GM19328 (cell line): ENCODE results near the gene UBAC2.
"Not testable (repeated sequence)": the region's sequence is repeated elsewhere in the genome, so short reads cannot be mapped to it uniquely, and the experiment has no call there.

Source experiments
- ATAC-seq: cut with Tn5 transposase; IDR thresholded peaks from one replicate; pipeline ENCODE4 v1.9.1; 2021; ENCODE audit warnings: mild to moderate bottlenecking, moderate library complexity; ENCODE audit not compliant: unreplicated experiment

The UBAC2 gene

DNA sequence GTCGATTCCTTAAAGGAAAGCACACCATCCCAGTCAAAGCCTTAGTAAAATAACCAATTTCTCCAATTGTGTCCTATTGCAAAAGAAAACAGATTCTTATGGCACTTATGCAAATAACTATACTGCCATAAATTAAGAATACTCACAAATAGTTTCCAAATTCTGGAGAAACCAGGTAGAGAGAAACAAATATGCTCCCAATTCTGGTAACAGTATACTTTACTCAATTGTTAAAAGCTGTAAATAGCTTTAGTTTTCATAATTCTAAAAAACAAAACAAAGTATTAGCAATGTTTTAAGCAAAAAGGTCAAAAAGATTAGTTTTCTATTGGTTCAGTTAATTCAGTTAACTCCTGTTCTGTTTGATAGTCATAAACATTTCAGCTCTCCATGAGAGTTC, 18.2 kb upstream of the UBAC2 start:
- ATAC-seq = no peak

DNA sequence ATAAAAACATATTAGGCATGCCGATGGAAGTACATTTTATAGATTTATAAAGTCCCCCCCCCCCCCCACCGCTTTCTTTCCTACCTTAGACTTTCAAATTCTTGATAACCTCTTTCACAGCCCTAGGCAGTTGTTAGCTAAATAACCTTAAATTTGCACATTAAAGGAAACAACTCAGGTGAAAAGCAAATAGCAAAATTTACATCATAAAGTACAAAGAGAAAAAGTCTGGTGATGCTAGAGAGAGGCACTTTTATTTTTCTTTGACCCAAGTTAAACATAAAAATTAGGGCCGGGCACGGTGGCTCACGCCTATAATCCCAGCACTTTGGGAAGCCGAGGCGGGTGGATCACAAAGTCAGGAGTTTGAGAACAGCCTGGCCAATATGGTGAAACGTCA, 15.0 kb upstream of the UBAC2 start:
- no peak for ATAC-seq

DNA sequence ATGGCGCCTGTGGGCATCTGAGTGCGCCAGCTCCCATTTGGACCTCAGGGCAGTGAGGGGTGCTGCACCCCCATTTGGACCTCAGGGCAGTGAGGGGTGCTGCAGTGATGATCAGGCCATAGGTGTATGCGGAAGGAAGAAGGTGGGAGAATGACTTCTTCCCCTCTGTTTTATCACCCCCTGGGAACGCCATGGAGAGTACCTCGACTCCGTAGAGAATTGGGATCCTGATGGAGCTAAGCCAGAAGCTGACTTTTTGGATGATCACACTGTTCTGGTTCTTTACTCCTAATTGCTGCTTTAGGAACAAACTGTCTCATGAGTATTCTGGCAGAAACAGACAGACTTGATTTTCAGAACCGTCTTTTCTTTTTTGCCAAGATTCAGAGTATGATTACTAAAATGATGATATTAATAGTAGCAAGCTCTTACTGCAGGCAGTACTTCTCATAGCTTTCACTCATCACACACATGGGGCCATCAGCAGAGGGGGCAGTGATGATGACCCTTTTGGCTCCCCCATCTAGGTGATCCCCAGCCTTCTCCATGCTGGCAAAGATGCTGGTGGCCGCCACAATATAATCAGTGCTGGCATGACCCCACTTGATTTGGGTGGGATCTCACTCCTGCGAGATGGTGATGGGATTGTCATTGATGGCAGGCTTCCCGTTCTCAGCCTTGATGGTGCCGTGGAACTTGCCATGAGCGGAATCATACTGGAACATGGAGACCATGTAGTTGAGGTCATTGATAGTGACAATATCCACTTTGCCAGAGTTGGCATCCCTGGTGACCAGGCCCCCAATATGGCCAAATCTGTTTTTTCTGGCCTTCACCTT, 10.3 kb upstream of the UBAC2 start:
- no peak for ATAC-seq

DNA sequence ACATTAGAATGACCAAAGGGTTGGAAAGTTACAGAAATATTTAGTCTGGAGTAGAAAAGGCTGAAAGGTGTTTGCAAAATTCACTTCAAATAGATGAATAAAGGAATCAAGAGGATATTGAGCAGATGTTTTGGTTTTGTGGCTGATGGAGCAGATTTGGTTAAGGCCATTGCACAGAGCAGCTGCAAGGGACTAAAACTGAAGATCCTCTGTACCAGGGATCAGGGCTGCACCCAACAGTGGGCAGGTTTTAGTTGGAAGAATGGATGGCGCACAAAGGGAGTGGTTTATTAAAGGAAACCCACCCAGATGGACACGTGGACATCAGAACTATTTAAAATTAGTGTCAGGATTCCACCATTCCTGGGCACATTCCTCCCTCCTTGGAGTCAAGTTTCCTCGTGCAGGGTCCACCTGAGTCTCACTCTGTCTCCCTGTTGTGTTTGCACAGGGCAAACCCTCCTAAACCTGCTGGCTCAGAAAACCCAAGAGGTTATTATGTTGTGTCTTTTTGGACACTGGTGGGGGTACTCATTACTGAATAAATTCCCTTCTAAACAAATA, 9.2 kb upstream of the UBAC2 start:
- no peak for ATAC-seq

DNA sequence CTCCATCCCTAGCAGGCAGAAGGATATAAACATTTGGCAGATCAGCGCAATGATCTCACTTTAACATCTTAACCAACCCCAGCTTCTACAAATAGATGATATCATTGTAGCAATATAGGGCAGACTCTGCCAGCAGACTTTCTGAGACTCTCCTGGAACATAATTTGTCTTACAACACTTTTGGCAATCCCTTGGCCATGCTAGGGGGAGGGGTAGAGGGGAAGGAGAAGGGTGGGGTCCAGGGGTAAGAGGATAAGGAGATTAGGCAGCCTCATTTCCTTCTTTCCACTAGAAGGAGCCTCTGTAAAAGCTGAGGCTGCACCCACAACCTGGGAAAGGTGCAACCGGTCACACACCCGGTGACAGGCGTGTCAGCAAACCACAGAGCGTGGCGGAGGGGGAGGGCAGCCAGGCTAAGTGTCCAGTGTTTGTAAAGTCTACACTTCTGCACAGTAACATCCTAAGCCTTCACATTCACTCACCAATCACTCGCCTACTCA, 8.7 kb upstream of the UBAC2 start:
- ATAC-seq = no peak

DNA sequence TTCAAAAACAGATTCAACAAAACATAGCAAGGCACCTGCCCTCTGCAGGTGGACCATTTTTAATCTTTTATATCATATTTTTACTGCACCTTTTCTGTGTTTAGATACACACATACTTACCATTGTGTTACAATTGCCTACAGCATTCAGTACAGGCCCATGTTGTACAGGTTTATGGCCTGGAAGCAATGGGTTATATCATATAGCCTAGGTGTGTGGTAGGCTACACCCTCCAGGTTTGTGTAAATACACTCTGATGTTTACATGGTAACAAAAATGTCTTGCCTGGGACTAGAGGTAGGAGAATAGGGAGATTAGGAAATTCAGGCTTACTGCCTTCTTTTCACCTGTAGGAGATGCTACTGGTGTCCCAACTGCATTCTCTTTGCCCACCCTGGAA, 8.2 kb upstream of the UBAC2 start:
- ATAC-seq = no peak

DNA sequence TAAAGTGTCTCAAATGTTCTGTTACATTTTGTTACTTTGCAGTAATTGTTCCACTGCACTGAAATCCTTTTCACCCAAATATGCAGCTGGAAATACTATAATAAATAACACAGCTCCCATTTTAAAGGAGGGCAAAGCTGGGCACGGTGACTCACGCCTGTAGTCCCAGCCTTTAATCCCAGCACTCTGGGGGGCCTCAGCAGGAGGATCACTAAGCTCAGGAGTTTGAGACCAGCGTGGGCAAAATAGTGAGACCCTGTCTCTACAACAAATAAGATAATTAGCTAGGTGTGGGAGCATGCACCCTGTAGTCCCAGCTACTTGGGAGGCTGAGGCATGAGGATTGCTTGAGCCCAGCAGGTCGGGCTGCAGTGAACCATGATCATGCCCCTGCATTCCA, 7.5 kb upstream of the UBAC2 start:
- ATAC-seq = no peak

DNA sequence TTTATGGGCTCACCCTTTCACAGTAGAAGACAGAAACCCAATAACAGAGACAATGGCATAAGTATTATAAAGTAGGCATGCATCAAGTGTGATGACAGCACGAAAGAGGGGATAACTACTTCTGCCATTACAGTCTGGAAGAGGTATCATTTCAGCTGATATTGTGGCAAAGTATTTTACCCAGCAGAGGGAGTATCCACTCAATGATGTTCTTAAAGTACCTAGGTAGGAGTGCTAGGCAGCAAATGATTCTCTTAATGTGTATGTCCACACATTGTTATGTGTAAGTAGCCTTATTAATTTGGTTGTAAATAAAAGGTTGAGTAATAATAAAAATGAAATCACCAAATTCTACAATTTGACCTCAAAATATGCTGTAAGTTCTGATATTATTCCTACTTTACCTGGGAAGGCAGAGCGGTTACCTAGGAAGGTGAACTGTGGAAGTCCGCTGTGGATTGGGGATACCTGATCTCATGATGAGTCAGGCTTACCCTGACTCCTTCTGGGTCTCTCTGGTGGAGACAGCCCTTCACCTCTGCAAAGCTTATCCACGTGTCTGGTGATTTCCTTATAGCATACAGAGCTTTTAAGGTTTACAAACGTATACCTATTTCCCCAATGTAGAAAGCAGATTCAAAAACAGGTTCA, 4.1 kb upstream of the UBAC2 start:
- ATAC-seq = no peak

DNA sequence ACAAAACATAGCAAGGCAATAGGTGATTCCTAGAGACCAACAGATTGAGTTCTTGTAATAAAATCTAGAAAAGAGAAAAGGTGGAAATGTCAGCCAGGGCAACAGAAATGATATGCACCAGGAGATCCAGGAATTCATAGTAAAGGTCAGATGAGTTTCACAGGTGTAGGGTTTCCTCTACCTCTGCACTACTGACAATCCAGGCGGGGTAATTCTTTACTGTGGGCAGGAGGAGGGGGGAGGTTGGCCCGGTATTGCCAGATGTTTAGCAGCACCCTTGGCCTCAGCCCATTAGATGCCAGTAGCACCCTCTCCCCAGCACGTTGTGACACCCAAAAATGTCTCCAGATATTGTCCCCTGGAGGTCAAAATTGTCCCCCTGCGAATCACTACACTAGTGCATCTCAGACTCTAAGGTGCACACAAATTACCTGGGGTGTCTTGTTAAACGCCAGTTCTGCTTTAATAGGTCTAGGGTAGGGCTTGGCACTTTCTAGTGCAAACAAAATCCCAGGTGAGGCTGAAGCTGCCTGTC, 3.5 kb upstream of the UBAC2 start:
- no peak for ATAC-seq

DNA sequence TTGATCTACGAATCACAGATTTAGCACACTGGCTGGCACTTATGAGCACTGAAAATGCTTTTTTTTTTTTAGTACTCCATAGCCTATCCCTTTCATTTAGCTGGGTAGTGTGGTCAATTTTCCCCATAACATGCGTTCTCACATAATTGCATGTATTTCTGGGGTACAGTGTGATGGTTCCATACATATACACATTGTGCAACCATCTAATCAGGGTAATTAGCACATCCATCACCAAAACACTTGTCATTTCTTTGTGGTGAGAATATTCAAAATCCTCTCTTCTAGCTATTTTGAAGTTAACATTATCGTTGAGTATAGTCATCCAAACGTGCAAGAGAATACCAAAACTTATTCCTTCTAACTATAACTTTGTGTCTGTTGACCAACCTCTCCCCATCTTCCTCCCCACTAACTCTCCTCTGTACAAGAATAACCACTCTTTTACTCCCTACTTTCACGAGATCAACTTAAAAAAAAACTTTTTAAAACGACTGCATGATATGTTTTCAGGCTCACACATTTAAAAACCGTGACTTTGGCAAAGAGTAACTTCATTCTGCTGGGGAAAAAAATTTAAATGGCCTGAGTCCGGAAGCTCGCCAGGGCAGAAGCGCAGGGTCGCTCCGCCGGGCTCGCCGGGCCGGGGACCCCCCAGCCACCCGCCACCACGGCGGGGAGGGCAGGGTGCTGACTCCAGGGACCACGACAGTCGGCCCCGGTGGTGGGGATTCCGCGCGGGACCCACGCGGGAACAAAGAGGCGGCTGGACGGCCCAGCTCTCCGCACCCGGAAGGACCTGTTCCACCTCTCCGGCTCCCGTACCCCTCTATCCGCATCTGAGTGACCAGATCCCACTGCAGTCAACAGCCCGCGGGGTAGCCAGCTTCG, 868 bp upstream of the UBAC2 start:
- ATAC-seq = no peak

DNA sequence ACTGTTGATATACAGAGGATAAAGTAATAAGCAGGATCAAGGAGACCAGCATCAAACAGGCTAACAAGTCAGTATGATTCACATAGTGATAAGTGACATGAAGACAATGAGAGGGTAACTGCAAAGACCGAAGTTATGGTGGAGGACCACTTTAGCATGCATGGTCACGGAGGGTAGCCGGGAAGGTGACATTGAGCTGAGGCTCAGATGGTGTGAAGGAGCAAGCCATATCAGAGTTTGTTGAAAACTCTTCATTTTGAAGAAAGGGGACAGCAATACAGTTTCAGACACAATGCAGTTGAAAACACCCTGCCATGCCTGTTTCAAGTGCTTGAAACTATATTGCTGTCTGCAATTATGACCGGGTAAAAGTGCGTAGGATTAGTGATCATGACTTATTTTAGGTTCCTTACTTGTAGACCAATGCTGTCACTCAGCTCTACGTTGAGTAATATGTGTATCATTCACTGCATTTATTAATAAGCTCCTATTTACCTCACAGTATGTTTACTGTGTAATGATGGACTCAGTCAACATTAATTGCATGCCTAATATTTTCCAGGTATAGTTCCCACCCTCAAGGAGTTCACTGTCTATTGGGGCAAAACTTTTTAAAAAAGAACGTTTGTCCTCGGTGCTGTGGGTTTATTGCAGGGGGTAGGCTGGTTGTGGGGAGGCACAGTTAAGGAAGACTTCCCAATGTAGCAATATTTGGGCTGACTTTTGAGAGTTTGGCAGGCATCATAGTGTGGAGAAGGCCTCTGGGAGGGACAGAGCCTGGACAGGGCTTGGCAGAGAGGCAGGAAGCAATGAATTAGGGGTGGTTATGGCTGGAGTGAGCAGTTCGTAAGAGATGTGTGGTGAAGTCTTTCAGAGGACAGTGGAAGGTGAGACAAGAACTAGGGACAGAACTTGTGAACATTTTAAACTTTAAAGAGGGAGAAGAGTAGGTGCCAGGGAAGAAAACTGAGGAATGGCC, 3.2 kb downstream of the UBAC2 start:
- ATAC-seq = no peak

DNA sequence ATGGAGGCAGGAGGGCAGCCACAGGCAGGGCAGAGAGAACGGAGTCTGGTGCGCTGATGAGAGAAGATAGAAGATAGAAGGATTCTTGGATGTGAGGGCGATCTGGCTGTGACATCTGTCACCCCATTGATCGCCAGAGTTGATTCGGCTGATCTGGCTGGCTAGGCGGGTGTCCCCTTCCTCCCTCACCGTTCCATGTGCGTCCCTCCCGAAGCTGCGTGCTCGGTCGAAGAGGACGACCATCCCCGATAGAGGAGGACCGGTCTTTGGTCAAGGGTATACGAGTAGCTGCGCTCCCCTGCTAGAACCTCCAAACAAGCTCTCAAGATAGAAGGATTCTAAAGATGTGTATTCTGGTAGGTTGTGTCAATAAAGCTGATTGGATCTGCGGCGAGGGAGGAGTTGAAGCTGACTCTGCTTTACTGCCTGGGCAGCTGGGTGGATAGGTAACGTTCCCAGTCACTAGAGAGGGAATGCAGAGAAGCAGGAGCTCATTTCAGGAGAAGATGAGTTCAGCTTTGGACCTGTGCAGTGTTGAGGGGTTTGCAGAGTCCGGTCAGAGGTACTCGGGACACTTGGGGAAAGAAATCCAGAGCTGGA, 5.1 kb downstream of the UBAC2 start:
- ATAC-seq = no peak

DNA sequence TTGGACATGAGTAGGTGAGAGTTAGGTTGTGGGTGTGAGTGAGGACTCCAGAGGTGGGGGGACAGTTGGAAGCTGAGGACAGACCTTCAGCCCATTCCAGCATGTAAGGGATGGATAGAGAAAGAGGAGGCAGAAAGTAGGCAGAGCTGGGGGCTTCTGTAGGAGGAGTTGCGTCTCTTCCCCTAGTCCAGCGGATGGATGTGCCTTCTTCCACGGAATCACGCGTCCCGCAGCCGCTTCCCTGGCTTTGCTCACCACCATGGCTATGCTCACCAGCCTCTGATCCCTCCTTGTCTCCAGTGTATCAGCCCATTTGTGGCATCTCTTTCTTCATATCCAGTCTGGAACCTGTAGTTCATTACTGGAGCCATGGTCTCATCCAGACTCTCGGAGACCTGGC, 5.6 kb downstream of the UBAC2 start:
- ATAC-seq = no peak

DNA sequence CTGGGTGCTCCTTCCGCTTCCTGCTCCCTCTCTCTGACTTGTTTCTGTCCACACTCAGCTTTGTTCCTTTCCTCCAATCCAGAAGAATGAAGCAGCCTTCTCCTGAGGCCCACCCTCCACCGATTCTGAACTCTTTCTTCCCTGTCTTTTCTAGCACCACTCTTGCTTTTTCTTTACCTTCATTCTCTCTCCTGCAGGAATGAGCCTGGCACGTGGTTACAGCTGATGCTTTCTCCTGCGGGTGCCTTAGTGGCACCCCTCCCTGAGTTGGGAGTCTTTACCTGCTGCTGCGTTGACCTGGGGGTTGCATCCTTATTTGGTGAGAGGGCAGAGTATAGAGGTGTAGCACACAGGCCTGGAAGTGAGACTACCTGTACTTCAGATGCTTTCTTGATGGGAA, 6.2 kb downstream of the UBAC2 start:
- ATAC-seq = no peak

DNA sequence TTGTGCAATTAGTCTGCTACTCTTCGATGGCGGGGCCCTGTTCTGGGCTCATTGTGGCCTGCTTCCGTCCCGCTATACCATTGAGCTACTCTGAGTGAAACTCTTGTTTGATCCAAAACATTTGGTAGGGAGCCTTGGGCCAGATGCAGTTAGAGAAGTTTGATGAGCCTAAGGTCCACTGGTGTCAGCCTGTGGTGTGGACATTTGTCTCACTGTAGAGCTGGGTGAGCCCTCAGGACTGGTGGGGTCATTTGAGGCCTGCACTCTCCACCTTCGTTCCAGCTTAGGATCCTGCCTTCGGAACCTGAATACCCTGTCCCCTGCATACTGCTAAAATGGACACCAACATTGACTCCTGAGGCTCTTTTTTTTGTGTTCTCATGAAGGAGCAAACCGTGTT, 6.9 kb downstream of the UBAC2 start:
- no peak for ATAC-seq

DNA sequence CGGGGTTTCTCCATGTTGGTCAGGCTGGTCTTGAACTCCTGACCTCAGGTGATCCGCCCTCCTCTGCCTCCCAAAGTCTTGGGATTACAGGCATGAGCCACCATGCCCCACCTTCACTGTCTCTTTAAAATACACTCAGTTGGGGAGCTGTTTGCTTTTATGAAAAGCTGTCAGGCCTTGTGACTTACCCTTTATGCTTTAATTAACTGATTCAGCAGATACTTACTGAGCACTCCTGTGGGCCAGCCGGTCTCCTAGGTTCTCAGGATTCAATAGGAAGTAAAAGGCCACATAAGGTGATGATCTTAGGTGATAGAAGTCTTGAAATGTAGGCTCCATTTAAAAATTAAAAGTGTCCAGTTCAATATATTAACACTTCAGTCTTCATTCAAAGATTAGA, 7.5 kb downstream of the UBAC2 start:
- no peak for ATAC-seq

DNA sequence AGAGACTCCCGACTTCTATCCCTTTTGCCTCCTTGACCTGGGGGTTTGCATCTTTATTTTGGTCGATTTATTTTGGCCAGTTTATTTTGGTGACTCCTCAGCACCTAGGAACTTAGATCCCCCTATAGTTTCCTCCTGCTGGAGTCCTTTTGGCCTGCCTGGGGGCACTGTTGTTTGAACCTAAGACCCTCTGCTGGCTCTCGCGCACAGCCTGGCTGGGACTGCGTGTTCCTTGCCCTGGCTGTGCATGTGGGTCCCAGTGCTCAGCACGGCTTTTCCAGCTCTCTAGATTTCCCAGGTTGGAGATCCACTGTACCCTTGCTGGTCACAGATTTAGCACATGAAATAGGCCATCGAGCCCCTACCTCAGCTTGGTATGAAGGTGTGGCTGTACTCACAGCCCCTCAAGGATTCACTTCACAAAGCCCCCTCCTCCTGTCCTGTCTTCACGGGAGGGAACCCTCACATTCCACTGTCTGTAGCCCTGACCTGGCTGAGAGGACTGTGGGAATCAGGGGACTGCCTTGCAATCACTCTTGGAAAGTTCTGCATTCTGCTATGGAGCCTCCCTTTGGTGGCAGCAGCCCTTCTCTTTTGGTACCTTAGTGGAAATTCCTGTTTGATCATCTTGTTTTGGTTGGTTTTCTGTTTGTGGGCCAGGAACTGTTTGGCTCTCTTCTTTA, 8.3 kb downstream of the UBAC2 start:
- ATAC-seq = no peak

DNA sequence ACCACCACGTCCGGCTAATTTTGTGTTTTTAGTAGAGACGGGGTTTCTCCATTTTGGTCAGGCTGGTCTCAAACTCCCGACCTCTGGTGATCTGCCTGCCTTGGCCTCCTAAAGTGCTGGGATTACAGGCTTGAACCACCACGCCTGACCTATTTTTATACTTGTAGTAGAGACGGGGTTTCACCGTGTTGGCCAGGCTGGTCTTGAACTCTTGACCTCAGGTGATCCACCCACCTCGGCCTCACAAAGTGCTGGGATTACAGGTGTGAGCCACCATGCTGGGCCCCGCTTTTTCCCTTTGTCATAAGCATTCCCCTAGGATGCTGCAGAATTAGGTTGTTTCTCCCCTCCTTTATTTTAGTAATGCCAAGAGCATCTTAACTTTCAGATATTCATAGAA, 10.0 kb downstream of the UBAC2 start:
- not testable (repeated sequence) for ATAC-seq
